ENCODE data around the gene PRICKLE4. TPM values are rescaled to one million over a fixed set of nuclear protein-coding genes. Genes with fewer than 3 reads are reported as not detected.

Gene PRICKLE4
- total and polyA plus RNA-seq, 2 donors (not counting 1 experiment from before 2014, with no cell fraction given), result 0.60 TPM; not detected in 1

DNA sequence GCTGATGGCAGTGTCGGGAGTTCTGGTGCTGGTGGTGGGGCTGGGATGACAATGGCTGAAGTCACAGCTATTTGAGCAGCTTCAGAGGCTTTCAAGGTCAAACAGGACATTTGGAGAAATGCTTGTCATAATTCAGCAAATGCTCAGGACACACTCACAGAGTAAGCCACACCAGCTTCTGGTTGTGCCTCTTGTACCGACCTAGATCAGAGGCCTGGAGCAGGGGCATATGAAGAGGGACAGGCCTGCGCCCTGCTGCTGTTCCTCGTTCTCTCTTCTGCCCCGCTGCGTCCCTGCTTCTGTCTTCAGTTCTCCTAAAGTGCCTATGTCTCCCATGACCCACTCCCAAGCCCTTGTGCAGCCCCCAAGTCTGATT lies 32.5 kb upstream of the PRICKLE4 start:
- H3K27ac Mint-ChIP-seq, result no peak overlapping the region
- Histone ChIP-seq H3K4me1 (ENCODE audit: control insufficient read depth in 2 of 2, insufficient read depth in 2 of 2, low read length in 2 of 2) (no peaks in the 10 kb centered on the region), H3K36me3 (replicated peaks in 1 of 2; ENCODE audit: control extremely low read depth in 1 of 2, control insufficient read depth in 1 of 2, extremely low read depth in 1 of 2, insufficient read depth in 2 of 2, low read length in 1 of 2) (no peaks in the 10 kb centered on the region), H3K4me2 (replicated peaks; ENCODE audit: low read depth, low read length, poor library complexity, severe bottlenecking) (no peak overlapping the region), H3K27me3 (replicated peaks in 1 of 4; ENCODE audit: control extremely low read depth in 1 of 4, control insufficient read depth in 3 of 4, insufficient read depth in 4 of 4, low read length in 3 of 4) (no peaks in the 10 kb centered on the region), H3K9ac (ENCODE audit: low read length) (no peak overlapping the region), H3K79me2 (ENCODE audit: control insufficient read depth, insufficient read depth, low read length) (no peaks in the 10 kb centered on the region), H3K27ac (ENCODE audit: low read length in 2 of 2) (no peak overlapping the region), H4K20me1 (ENCODE audit: control insufficient read depth, insufficient read depth, low read length, poor library complexity, severe bottlenecking) (no peaks in the 10 kb centered on the region), H2AFZ (ENCODE audit: insufficient read depth, low read depth, low read length, poor library complexity, severe bottlenecking) (no peak overlapping the region), H3K4me3 (ENCODE audit: control extremely low read depth in 1 of 5, extremely low read depth in 1 of 5, insufficient read depth in 1 of 5, low read depth in 2 of 5, low read length in 4 of 5) (no peak overlapping the region), H3K9me3 (ENCODE audit: control extremely low read depth in 1 of 3, control insufficient read depth in 2 of 3, insufficient read depth in 1 of 3, low read length in 2 of 3) (no peaks in the 10 kb centered on the region)
- intact Hi-C loops (cut with micrococcal nuclease), result no loop called here
- ChIA-PET POLR2A (interaction anchor here (0.6 kb wide), 2 partner anchors 15 to 82 kb away, joined by 3 to 4 read pairs; no protein-coding TSS in a partner anchor), CTCF (interaction anchor here (0.7 kb wide), 1 partner anchor 15 kb away, joined by 3 read pairs; no protein-coding TSS in a partner anchor)
- WGBS (ENCODE audit: insufficient coverage), result 90% methylated on average over 6 of the region's 6 CpGs
- no peak for TF ChIP-seq EZH2 (IDR thresholded peaks at IDR 0.05; ENCODE audit: borderline replicate concordance, insufficient read depth, low read depth, low read length, poor library complexity, severe bottlenecking)
- TF ChIP-seq, protein P1, sequence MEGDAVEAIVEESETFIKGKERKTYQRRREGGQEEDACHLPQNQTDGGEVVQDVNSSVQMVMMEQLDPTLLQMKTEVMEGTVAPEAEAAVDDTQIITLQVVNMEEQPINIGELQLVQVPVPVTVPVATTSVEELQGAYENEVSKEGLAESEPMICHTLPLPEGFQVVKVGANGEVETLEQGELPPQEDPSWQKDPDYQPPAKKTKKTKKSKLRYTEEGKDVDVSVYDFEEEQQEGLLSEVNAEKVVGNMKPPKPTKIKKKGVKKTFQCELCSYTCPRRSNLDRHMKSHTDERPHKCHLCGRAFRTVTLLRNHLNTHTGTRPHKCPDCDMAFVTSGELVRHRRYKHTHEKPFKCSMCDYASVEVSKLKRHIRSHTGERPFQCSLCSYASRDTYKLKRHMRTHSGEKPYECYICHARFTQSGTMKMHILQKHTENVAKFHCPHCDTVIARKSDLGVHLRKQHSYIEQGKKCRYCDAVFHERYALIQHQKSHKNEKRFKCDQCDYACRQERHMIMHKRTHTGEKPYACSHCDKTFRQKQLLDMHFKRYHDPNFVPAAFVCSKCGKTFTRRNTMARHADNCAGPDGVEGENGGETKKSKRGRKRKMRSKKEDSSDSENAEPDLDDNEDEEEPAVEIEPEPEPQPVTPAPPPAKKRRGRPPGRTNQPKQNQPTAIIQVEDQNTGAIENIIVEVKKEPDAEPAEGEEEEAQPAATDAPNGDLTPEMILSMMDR (IDR thresholded peaks at IDR 0.05), result no peak
- H3K27me3 Mint-ChIP-seq, result no peaks in the 10 kb centered on the region
- ATAC-seq (ENCODE audit: low read depth), result no peak
- H3K9me3 Mint-ChIP-seq (ENCODE audit: insufficient read depth), result no peaks in the 10 kb centered on the region
- H3K4me1 Mint-ChIP-seq, result no peaks in the 10 kb centered on the region
- DNase-seq, result no peak
- H3K4me3 Mint-ChIP-seq, result no peak overlapping the region

DNA sequence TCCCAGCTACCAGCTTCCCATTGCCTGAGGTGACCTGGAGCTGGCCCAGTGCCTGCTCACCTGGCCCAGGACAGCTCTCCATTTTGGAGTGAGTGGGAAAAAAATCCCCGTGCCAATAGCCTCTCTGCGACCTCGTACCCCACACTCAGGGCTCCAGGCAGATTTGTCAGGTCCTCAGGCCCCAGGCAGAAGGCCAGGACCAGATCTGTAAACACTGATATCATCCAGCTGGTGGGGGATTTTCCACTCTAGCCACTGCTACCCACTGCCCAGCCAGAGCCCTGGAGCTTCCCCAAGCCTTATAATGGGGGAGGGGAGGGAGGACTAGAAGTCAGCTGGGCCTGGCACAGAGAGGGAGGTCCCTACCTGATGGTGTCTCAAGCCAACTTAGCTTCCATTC lies 32.0 kb upstream of the PRICKLE4 start:
- H3K27me3 Mint-ChIP-seq, result no peaks in the 10 kb centered on the region
- Histone ChIP-seq H2AFZ (ENCODE audit: insufficient read depth, low read depth, low read length, poor library complexity, severe bottlenecking) (no peak overlapping the region), H3K4me1 (ENCODE audit: control insufficient read depth in 2 of 2, insufficient read depth in 2 of 2, low read length in 2 of 2) (no peaks in the 10 kb centered on the region), H3K4me2 (replicated peaks; ENCODE audit: low read depth, low read length, poor library complexity, severe bottlenecking) (no peak overlapping the region), H3K9ac (ENCODE audit: low read length) (no peak overlapping the region), H3K27ac (ENCODE audit: low read length in 2 of 2) (no peak overlapping the region), H3K27me3 (replicated peaks in 1 of 4; ENCODE audit: control extremely low read depth in 1 of 4, control insufficient read depth in 3 of 4, insufficient read depth in 4 of 4, low read length in 3 of 4) (no peaks in the 10 kb centered on the region), H3K79me2 (ENCODE audit: control insufficient read depth, insufficient read depth, low read length) (no peaks in the 10 kb centered on the region), H3K9me3 (ENCODE audit: control extremely low read depth in 1 of 3, control insufficient read depth in 2 of 3, insufficient read depth in 1 of 3, low read length in 2 of 3) (no peaks in the 10 kb centered on the region), H3K4me3 (ENCODE audit: control extremely low read depth in 1 of 5, extremely low read depth in 1 of 5, insufficient read depth in 1 of 5, low read depth in 2 of 5, low read length in 4 of 5) (no peak overlapping the region), H3K36me3 (replicated peaks in 1 of 2; ENCODE audit: control extremely low read depth in 1 of 2, control insufficient read depth in 1 of 2, extremely low read depth in 1 of 2, insufficient read depth in 2 of 2, low read length in 1 of 2) (no peaks in the 10 kb centered on the region), H4K20me1 (ENCODE audit: control insufficient read depth, insufficient read depth, low read length, poor library complexity, severe bottlenecking) (no peaks in the 10 kb centered on the region)
- POLR2A ChIA-PET, result interaction anchor here (0.6 kb wide), 1 partner anchor 82 kb away, joined by 3 read pairs; no protein-coding TSS in a partner anchor
- DNase-seq (no peak), ATAC-seq (ENCODE audit: low read depth) (no peak)
- no peaks in the 10 kb centered on the region for H3K4me1 Mint-ChIP-seq
- H3K27ac Mint-ChIP-seq, result no peak overlapping the region
- intact Hi-C loops (cut with micrococcal nuclease), result no loop called here
- WGBS (ENCODE audit: insufficient coverage), result 94% methylated on average over 3 of the region's 3 CpGs
- H3K9me3 Mint-ChIP-seq (ENCODE audit: insufficient read depth), result no peaks in the 10 kb centered on the region
- no peak overlapping the region for H3K4me3 Mint-ChIP-seq
- CTCF ChIA-PET, result interaction anchor here (0.7 kb wide), 1 partner anchor 14 kb away, joined by 3 read pairs; no protein-coding TSS in a partner anchor
- no peak for TF ChIP-seq EZH2 (IDR thresholded peaks at IDR 0.05; ENCODE audit: borderline replicate concordance, insufficient read depth, low read depth, low read length, poor library complexity, severe bottlenecking)
- TF ChIP-seq, protein P1 (IDR thresholded peaks at IDR 0.05), result no peak

Measured in B cell (primary cell).